CD4-positive, alpha-beta T cell treated with Interferon alpha-2 for 1 hour (primary cell): ENCODE measurements around the gene TMEM218.

Experiments
- DNase-seq, 2 donors: peaks; one replicate each; pipeline ENCODE4 v3.0.0-alpha.2; 2020 to 2022

Gene TMEM218

DNA sequence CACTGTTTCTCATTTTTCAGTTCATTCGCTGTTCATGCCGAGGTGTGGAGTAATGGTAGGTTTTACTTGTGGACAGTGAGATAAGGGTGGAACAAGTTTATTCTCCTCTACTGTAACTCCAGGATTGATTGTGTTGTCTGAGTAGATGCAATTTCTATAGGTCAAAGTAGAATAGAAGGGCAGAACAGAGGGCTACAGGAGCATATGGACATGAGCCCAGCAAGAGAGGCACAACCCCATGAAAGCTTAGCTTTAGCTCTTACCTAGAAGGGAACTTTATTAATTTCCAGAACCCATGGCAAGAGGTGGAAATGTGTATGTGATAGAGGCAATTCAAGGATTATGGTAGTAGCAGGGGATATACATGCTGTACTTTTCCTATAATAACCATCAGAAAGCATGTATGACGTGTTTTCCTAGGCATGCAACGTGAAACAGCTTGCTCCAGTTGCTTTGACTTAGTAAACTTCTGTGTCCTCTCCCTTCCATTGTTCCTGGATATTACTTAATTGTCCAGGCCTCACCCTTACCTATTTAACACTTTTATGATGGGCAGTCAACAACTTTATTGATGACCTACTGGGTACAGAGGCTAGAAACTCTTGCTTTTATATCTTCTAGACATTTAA is 62.1 kb downstream of the TMEM218 start:
- no peak for DNase-seq
